HG03280 (cell line): ENCODE results near the gene ADAM12.
"Not testable (repeated sequence)": the region's sequence is repeated elsewhere in the genome, so short reads cannot be mapped to it uniquely, and the experiment has no call there.

Experiments
- ATAC-seq: cut with Tn5 transposase; IDR thresholded peaks from one replicate; pipeline ENCODE4 v1.9.1; 2021; ENCODE audit warnings: mild to moderate bottlenecking, moderate library complexity; ENCODE audit not compliant: unreplicated experiment

Gene ADAM12

DNA sequence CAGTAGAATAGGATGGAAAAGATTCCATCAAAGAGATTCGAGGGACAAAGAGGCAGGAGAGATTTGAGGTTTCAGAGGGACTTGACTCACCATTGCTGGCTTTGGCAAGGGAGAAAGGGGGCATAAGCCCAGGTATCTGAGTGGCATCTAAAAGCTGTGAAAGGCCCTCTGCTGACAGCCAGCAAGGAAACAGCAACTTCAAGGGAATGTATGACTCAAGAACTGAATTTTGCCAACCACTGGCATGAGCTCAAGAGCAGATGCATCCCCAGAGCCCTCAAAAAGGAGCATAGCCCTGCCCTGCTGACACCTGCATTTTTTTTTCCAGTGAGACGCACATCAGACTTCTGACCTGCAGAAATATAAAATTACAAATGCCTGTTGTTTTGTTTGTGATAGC, 19.6 kb upstream of the ADAM12 start:
- no peak for ATAC-seq

DNA sequence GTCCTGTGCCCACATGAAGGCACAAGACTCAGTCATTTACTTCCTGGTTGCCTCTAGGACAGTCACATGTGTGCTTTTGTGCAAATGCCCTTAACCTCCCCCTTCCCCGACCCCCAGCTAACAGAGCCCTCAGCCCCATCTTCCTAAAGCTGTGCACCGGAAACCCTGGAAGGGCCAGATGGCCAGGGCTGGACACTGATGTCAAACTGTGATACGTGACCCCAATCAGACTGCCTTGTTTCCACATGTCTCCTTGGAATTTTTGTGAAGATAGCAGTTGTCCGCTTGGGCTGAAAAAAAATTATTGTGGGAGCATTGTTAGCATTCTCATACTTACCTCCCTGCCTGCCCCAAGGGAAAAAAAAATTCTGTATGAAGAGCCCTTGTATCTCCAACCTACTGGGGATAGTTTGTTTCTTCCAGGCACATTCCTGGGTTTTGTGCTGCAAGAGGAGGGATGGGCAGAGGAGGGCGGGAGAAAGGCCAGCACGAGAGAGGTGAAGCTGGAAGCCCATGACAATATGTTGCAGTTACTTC, 17.0 kb upstream of the ADAM12 start:
- no peak for ATAC-seq

DNA sequence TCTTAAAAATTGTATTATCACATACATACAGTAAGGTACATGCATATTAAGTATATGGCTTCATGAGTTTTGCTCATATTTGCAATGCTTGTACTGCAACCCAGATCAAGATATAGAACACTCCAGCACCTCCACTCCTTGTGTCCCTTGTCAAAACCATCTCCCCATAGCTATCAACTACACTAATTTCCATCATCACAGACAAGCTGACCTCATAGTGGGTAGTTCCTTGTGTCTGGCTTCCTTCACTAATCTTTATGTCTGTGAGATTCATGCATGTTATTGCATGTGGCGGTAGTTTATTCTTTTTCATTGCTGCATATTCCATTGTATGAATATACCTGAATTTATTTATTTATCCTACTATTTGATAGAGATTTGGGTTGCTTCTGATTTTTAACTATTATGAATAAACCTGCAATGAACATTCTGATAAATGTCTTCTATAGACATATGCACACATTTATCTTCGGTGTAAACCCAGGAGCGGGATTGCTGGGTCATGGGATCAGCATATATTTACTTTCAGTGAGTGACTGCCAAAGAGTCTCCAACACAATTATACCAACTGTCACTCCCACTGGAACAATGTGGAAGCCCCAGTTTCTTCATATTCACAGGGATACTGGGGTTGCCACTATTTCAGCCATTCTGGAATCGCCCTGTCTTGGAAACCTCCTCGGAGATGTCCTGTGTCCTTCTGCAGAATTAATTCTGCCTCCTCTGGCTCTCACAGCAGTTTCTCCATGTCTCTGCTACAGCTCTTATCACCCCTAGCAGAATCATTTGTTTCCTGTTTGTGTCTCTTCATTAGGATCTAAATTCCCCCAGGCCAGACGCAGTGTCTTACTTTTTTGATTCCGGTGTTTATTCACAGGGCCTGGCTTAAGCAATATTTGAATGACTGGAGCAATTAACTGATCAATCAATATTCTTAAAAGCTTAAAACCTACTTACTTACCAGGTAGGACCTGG, 14.7 kb upstream of the ADAM12 start:
- ATAC-seq: no peak

DNA sequence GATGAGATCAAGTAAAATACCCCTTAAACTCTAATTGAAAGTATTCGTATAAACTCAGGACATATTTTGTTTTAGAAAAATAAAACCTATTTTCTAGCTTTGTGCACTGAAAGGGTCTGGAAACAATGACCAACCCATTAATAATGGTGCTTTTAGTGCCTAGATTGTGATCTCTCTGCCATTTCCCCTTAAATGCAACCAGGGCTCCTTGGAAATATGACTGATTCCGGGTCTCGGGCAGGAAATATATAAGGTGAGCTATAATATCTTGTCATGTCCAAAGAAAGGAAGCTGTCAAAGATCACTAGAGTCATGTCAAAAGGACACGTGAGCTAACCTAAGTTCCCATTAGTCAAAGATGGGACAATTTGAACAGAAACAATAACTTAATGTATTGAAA, 12.4 kb upstream of the ADAM12 start:
- no peak for ATAC-seq

DNA sequence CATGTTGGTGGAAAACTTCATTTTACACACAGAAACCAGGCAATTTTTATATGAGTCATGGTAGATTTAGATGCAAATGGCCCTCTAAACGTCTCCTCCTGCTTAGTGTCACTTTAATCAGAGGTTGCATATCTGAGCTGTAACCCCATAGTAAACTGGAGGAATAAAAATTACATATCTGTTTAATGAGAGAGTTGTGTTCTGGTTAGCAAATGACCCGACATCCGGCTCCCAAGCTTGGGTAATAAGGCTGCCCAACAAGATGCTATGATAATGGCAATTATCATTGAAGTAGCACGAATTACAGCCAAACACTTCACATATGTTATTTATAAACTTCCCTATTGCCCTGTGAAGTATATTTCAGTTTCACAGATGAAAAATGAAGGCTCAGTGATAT, 10.6 kb upstream of the ADAM12 start:
- ATAC-seq: no peak

DNA sequence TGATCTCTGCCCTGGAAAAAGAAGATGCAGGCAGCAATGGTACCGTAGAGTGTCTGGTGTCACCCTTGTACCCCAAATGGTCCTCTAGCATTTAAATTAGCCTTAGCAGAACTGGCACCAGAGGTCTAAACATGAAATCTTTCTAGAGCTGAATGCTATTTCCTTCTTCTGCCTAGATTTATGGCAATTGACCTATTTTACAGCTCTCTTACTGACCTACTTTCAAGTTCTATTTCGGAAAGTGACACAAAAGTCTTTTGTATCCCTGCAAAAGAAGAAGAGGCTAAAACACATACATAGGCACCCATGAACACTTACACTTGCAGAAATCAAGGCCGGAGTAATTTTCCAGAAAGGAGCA, 10.1 kb upstream of the ADAM12 start:
- no peak for ATAC-seq

DNA sequence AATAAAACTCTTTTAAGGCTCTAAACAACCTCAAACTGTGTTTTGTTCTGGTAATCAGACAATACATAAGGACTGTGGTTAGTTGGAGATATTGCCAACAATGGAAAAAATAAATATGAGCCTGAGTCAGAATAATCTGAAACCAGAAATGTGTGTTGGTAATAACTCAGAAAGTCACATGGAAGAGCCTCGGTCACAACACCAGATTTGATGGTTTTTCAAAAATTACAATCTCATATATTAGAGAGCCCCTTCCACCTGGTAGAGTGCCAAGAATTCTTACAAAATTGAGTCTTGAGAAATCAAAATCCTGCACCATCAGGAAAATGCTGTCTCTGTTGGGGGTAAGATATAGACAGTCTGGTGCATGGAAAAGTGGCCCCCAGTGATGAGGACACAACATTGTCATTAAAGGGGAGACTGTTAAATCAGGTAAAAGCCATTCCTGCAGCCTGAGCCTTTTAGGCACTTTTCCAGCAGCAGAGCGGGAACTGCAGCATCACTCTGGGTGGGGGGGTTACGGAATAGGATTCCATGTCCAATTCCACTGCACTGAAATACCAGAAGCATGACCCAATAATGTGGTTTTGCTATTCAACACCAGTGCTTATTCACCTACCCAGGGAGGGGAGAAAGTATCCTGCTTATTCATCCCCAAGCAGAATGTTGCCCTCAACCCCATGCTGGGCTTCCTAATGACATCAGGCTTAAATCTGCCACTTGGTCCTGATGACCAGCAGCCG, 9.5 kb upstream of the ADAM12 start:
- no peak for ATAC-seq

DNA sequence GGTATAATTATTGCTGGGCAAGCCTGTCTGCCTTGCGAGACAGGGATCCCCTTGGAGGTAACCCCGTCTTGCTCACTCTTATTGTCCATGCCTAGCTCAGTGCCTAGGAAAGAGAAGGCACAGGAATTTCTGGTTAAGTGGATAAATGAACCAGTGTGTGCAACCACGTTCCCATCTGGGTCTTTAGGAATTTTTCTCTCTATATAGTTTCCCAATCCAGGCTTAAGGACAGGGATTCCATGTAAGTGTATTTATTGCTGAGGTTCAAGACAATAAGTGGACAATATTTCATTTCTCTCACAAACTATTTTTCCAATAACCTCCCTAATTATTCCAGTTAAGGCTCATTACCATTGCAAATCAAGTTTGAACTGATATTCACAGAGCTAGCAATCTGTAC, 8.9 kb upstream of the ADAM12 start:
- ATAC-seq: no peak

DNA sequence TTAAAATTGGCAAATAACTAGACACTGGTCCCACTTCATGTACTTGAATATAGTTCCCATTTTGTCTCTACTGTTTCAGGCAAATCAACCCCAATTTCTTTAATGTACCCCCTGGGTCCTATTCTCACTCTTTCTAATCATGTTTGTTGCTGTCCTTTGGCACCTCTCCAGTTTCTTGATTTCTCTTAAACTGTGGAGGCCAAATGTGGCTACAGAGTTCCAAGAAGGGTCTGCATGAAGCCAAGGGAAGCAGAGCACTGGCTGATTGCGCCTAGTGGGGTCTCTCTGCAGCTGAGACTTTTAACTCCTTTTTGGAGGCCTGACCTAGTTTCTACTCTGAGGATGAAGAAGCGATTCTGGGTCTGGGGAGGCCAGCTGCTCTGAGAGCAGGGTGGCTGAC, 6.7 kb upstream of the ADAM12 start:
- ATAC-seq: no peak

DNA sequence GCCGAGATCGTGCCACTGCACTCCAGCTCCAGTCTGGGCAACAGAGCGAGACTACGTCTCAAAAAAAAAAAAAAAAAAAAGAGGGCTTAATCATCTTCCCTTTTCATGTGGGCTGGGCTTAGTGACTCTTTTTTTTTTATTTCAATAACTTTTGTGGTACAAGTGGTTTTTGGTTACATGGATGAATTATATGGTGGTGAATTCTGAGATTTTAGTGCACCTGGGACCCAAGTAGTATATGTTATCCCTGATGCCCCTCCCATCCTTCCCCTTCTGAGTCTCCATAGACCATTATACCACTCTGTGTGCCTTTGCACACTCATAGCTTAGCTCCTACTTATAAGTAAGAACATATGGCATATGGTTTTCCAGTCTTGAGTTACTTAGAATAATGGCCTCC, 4.8 kb upstream of the ADAM12 start:
- no peak for ATAC-seq

DNA sequence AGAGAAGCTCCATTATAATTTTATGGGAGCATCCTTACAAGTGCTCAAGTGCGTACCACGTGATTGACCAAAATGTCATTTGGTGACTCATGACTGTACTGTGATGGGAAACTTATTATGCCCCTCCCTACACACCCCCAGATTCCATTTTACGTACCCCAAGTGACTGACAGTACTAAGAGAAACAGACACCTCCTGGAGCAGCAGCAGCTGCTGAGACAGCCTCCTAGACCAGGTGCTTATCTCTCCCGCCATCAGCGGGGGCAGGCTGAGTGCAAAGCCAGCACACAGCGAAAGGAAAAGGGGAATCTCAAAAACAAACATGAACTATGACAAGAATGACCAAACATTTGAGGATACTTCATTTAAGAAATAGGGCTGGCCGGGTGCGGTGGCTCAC, 4.2 kb upstream of the ADAM12 start:
- ATAC-seq: no peak

DNA sequence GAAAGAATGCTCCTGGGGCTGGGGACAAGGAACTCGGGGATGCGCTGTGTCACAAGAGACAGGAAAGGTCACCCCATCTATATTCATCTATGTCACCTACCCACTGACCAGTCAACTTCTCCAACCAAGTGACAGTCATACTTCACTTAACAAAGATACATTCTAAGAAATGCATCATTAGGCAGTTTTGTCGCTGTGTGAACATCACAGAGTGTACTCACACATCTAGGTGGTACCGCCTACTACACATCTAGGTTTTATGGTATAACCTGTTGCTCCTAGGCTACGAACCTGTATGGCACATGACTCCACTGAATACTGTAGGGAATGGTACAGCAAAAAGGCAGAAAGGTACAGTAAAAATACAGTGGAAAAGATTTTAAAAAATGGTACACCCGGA, 3.8 kb upstream of the ADAM12 start:
- no peak for ATAC-seq

DNA sequence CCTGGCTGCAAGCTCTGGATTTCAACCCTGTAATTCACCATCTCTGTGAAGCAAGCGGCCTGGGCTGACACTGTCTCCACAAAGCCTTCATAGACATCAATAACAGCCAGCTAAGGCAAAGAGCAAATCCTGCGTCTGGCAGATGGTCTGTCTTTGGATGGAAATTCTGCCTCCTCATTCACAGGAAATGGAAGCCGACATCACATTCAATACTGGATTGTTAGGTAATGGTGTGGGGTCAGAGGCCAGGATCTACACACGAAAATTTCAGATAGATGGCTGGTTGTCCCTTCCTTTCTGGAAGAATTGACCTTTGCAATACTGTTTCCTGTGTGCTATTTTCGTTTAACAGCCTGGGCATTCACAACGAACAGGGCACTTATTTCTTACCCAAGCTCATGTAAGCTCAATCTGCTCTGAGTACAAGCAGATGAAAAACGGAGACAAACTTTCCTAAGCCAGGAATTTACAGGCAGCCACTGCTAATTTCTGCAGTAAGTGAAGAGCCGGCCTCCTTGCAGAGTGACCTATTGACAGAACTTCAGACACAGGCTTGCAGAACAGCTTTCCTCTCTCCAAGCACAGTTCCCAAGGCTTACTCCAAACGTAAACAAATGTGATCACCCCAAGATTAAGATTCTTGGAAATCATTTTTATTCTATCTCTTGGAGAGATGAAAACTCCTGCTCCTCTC, 3.1 kb upstream of the ADAM12 start:
- ATAC-seq: no peak

DNA sequence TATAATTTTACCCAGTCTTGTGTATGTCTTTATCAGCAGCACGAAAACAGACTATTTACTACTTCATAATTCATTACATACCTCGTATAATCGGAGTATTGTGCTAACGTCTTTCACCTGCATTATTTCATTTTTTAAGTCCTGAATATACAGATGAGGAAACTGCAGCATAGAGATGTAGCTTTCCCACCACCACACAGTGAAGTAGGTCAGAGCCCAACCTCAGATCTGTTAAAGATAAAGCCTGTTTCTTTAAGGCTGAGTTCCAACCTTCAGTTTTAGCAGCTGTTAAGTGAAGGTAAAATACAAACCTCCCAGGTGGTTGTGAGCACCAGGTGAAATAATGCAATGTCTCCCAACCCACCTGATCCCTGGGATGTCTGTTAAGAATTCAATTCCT, 2.0 kb upstream of the ADAM12 start:
- no peak for ATAC-seq

DNA sequence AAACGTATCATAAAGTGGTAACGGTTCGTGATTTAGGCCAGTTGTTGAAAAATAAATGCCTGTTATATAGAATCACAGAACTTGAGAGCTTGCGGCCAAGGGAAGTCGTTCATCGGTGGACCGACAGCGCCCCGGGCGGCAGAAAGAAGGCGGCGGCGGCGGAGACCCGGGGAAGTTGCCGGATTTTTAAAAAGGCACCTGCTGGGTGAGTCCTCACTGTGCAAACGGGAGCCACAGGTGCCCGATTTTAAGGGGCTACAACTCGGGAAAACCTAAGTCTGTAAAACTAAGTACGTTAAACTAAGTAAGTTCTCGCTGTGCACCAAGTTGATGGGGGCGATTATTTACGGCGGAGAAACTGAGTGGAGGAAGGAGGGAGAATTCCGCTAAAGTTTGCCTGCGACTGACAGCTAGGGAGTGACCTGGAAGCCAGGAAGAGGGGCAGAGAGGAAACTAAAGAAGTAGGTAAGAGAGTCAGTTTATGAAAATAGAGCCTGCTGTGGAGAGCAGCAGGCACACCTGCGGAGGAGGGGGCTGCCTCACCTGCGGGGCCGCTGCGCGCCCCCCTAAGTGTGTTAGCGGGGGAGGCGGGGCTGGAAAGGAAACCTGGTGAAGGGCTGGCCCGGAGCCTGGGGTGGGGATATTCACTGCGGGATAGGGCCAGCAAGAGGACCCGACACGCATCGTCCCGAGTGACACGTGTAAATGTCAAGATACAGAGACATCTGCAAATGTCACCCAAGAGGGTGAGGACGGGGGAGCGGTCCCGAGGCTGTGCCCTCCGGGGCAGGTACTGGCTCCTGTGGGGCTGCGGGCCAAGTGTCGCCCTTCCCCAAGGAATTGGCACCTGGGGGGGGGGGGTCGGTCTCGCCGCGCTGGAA, 996 bp downstream of the ADAM12 start:
- ATAC-seq: no peak

DNA sequence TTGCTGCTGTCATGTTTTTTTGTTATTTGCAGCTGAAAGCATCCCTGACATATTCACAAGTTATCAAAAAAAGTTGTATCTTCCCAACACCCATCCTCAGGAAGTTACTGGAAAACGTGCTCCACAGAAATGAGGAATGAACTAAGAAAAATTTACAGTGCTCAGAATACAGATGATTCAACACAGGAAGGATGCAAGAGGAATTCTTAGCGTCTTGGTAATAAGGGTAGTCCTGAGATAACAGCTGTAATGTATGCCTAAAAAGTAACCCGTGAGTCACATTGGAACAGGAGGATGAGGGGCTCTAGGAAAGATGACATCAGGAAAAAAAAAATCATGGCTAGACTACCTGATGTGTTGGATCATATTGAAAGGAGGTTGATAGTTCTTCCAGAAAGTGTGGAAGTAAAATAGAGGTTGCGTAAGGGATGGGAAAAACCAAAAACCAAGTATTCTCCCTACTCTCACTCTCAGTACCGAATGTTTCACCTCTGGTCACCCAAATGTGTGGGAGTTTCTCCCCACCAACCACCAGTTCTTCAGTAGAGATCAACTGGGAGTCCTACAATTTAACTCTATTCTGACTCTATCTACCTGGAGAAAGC, 3.9 kb downstream of the ADAM12 start:
- ATAC-seq: no peak

DNA sequence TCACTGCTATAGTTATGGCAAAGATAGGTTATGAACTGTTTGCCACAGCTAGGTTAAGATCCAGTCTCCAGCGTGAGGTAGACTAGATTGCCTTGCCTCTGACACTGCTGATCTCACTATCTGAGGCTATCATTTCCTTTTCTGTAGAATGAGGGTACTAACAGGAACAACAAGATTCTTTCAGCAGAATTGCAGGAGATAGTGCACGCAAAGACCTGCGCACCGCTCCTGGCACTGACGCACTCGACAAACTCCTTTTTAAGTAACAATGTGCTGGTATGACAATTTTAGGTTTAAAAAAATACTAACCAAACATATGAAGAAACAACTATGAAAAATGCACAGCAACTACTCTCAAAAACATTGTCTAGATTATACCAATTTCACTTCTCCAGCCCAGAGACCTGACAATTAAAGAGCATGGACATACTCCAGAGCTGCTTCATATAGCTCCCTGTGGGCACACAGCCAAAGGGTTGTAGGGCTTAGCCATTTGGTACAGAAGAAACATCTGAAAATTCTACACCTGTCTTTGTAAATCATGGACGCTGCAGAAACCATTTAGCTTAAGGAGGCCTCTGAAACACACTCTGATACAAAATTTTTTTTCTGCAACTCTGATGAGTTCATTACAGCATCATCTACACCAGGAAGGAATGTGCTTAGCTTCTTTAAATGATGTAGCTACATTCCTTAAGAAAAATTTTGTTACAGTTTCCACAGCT, 7.8 kb downstream of the ADAM12 start:
- ATAC-seq: no peak

DNA sequence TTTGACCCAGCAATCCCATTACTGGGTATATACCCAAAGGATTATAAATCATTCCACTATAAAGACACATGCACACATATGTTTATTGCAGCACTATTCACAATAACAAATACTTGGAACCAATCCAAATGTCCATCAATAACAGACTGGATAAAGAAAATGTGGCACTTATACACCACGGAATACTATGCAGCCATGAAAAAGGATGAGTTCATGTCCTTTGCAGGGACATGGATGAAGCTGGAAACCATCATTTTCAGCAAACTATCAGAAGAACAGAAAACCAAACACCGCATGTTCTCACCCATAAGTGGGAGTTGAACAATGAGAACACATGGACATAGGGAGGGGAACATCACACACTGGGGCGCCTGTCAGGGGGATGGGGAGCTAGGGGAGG, 9.1 kb downstream of the ADAM12 start:
- not testable (repeated sequence) for ATAC-seq

DNA sequence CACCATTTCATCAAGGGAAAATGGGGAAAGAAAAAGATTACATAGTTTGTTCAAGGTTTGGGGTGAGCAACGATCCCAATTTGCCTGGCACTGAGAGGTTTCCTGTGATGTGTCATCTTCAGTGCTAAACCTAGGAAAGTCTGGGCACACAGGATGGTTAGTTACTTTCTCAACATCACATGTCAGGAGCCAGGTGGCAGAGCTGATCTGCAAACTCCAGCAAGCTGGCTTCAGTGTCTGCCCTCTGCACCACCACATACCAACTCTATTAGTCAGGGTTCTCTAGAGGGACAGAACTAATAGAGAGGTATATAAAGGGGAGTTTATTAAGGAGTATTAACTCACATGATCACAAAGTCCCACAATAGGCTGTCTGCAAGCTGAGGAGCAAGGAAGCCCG, 11.3 kb downstream of the ADAM12 start:
- no peak for ATAC-seq
